PC-3 (cell line): ENCODE results near the gene BNIP3. TPM values are rescaled to one million over a fixed set of nuclear protein-coding genes. Genes with fewer than 3 reads are reported as not detected.

ENCODE experiments used
- ATAC-seq: fragments of 200-7000 bp; cut with Tn5 transposase; 2 replicates; pipeline ENCODE4 v1.9.1; 2020; ENCODE audit warnings: mild to moderate bottlenecking, moderate library complexity
- BruUV-seq: library from RNA; stranded (reverse); fragments of 400-500 nt; replicated peaks from 2 replicates; lab custom pipeline; 2021; lab: Mats Ljungman, UMichigan
- CTCF ChIA-PET: fragments of 300-600 bp; sonication (Branson Sonifier 250); formaldehyde crosslinking; loops from one replicate; lab custom pipeline; 2022; ENCODE audit warnings: antibody characterized with exemption; lab: Charles Lee
- POLR2A ChIA-PET: fragments of 300-600 bp; sonication (Branson Sonifier 250); formaldehyde crosslinking; loops from one replicate; lab custom pipeline; 2022; ENCODE audit warnings: antibody characterized with exemption; ENCODE audit not compliant: unreplicated experiment; lab: Charles Lee
- DNase-seq: peaks from one replicate; pipeline ENCODE4 v3.0.0-alpha.2; 2015
- H2AFZ ChIP-seq: fragments of 300-600 bp; sonication (generic); 2 replicates; pipeline ENCODE4 v1.6.0; 2016; ENCODE audit warnings: antibody characterized with exemption, low read length
- H3F3A ChIP-seq: fragments of 300-600 bp; sonication (generic); one replicate; pipeline ENCODE4 v1.6.0; 2017; ENCODE audit warnings: antibody characterized with exemption, low read length, control low read depth, mild to moderate bottlenecking; ENCODE audit not compliant: unreplicated experiment
- H3K27ac ChIP-seq: fragments of 300-600 bp; sonication (generic); 2 replicates; pipeline ENCODE4 v1.5.1; 2016; ENCODE audit warnings: mild to moderate bottlenecking, low read length
- H3K27me3 ChIP-seq: fragments of 300-600 bp; sonication (generic); 2 replicates; pipeline ENCODE4 v1.6.1; 2016; ENCODE audit warnings: low read length, mixed read lengths
- H3K36me3 ChIP-seq: fragments of 300-600 bp; sonication (generic); 2 replicates; pipeline ENCODE4 v1.6.1; 2016; ENCODE audit warnings: low read depth, mixed run types, low read length, mixed read lengths
- H3K4me1 ChIP-seq: fragments of 300-600 bp; sonication (generic); 2 replicates; pipeline ENCODE4 v1.5.1; 2016; ENCODE audit warnings: low read length; ENCODE audit not compliant: insufficient read depth
- H3K4me2 ChIP-seq: fragments of 300-600 bp; sonication (generic); 2 replicates; pipeline ENCODE4 v1.6.0; 2016; ENCODE audit warnings: low read length
- H3K4me3 ChIP-seq: fragments of 300-600 bp; sonication (generic); 2 replicates; pipeline ENCODE4 v1.5.1; 2016; ENCODE audit warnings: mild to moderate bottlenecking, low read length, mixed read lengths
- H3K79me2 ChIP-seq: fragments of 300-600 bp; sonication (generic); 2 replicates; pipeline ENCODE4 v1.6.1; 2017; ENCODE audit warnings: low read length, mixed read lengths
- H3K9ac ChIP-seq: fragments of 300-600 bp; sonication (generic); 2 replicates; pipeline ENCODE4 v1.6.0; 2016; ENCODE audit warnings: mild to moderate bottlenecking, low read length
- H3K9me2 ChIP-seq: fragments of 300-600 bp; sonication (generic); replicated peaks from 2 replicates; pipeline ENCODE4 v1.6.1; 2016; ENCODE audit warnings: mixed run types, low read length, mixed read lengths
- H3K9me3 ChIP-seq: fragments of 300-600 bp; sonication (generic); 2 replicates; pipeline ENCODE4 v1.6.1; 2016; ENCODE audit warnings: low read length, mixed read lengths
- H4K20me1 ChIP-seq: fragments of 300-600 bp; sonication (generic); 2 replicates; pipeline ENCODE4 v1.6.1; 2016; ENCODE audit warnings: low read length, mixed read lengths
- EZH2 ChIP-seq: fragments of 300-600 bp; sonication (generic); IDR thresholded peaks from one replicate; pipeline ENCODE4 v1.6.1; 2017; ENCODE audit warnings: antibody characterized with exemption, mild to moderate bottlenecking, low read length; ENCODE audit not compliant: unreplicated experiment
- EZH2phosphoT487 ChIP-seq: fragments of 300-600 bp; sonication (generic); IDR thresholded peaks from 2 replicates; pipeline ENCODE4 v1.6.1; 2018; ENCODE audit warnings: mild to moderate bottlenecking, antibody characterized with exemption, low read length, borderline replicate concordance
- intact Hi-C: fragments of 100-400 bp; cut with micrococcal nuclease; formaldehyde crosslinking; loops from 2 replicates; pipeline ENCODE4 v1.9.0; 2023
- total RNA-seq: library from RNA; depleted of rRNA; stranded (reverse); fragments of >200 nt; gene quantifications from 2 replicates; pipeline ENCODE4 v1.2.3, GENCODE V29; 2014
- TF ChIP-seq, protein P1 (sequence below): fragments of 300-600 bp; sonication (generic); conservative IDR thresholded peaks from 2 replicates; pipeline ENCODE4 v1.5.1; 2017; ENCODE audit warnings: antibody characterized with exemption, low read depth, mild to moderate bottlenecking, low read length

Gene BNIP3
- total RNA-seq, 1 experiment from 2014 or later = 225 TPM

DNA sequence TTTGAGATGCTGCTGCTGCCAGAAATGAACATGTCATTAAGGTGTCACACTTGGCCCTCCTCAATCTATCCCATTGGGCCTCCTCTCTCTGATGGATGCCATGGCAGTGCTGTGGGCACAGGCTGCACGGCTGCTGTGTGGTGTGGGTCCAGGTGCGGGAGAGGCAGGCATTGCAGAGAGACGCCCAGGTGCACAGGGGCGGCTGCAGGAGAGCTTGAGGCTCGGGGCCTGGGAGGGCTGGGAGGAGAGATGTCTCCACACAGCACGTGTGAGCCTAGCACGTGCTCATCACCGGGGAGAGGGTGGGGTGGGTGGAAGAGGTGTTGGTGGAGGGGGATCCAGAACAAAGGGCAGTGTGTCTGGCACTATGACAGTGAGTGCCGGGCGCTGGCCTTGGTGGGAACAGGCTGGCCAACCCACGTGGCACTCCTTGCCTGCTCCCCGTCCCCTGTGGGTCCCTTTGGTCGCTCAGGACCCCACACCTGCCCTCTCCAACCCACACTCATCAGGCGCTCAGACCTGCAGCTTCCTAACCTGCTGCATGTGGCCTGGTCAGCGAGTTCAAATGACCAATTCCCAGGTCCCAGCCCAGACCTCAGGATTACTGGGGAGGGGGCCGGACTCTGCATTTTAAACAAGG, 39.9 kb upstream of the BNIP3 start:
- H3K27ac ChIP-seq = no peak overlapping the region
- no peaks in the 10 kb centered on the region for H3K79me2 ChIP-seq
- TF ChIP-seq, protein P1, sequence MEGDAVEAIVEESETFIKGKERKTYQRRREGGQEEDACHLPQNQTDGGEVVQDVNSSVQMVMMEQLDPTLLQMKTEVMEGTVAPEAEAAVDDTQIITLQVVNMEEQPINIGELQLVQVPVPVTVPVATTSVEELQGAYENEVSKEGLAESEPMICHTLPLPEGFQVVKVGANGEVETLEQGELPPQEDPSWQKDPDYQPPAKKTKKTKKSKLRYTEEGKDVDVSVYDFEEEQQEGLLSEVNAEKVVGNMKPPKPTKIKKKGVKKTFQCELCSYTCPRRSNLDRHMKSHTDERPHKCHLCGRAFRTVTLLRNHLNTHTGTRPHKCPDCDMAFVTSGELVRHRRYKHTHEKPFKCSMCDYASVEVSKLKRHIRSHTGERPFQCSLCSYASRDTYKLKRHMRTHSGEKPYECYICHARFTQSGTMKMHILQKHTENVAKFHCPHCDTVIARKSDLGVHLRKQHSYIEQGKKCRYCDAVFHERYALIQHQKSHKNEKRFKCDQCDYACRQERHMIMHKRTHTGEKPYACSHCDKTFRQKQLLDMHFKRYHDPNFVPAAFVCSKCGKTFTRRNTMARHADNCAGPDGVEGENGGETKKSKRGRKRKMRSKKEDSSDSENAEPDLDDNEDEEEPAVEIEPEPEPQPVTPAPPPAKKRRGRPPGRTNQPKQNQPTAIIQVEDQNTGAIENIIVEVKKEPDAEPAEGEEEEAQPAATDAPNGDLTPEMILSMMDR = no peak
- TF ChIP-seq EZH2 = no peak
- no peak for TF ChIP-seq EZH2phosphoT487
- no peaks in the 10 kb centered on the region for H3F3A ChIP-seq
- H3K4me2 ChIP-seq = no peak overlapping the region
- H3K9ac ChIP-seq = no peak overlapping the region
- POLR2A ChIA-PET = no interaction called here
- no TSS peak for BruUV-seq
- H3K36me3 ChIP-seq = no peaks in the 10 kb centered on the region
- no peak overlapping the region for H3K4me3 ChIP-seq
- intact Hi-C loops = loop anchor here (5.0 kb wide), 1 partner anchor 39 kb away; the partner anchor contains the start of gene BNIP3
- H4K20me1 ChIP-seq = no peaks in the 10 kb centered on the region
- no peak for ATAC-seq
- 0 out of 2 replicates have a peak, but pooled peaks cover 5% of the 10 kb centered on the region for H3K4me1 ChIP-seq
- DNase-seq = no peak
- H3K9me2 ChIP-seq = no peaks in the 10 kb centered on the region
- H3K27me3 ChIP-seq = peaks cover 27% of the 10 kb centered on the region
- H3K9me3 ChIP-seq = no peaks in the 10 kb centered on the region
- CTCF ChIA-PET = no interaction called here
- H2AFZ ChIP-seq = no peak overlapping the region

DNA sequence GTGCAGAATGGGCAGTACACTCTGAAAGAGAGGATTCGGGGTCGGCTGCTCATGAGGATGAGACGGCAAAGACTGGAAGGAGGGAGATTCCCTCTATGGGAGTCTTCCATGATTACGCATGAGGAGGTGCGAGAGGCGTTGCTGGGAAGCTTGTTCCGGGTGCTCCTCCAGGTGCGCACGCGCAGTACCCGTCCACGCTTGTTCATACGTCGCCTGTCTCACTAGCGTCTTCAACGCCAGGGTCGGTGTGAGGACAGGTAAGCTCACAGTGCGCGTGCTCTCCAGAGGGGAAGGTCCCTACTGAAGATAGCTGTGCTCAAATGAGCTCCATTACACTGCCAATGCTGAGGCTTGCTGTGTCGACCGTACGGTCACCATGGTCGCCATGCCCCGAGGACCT, 39.3 kb upstream of the BNIP3 start:
- H3K79me2 ChIP-seq = no peaks in the 10 kb centered on the region
- POLR2A ChIA-PET = no interaction called here
- H4K20me1 ChIP-seq = no peaks in the 10 kb centered on the region
- no peak overlapping the region for H3K9ac ChIP-seq
- H3F3A ChIP-seq = no peaks in the 10 kb centered on the region
- no peak overlapping the region for H3K4me2 ChIP-seq
- TF ChIP-seq, protein P1 = no peak
- no peak for TF ChIP-seq EZH2
- TF ChIP-seq EZH2phosphoT487 = no peak
- no TSS peak for BruUV-seq
- no peaks in the 10 kb centered on the region for H3K9me3 ChIP-seq
- peaks cover 24% of the 10 kb centered on the region for H3K27me3 ChIP-seq
- 0 out of 2 replicates have a peak, but pooled peaks cover 5% of the 10 kb centered on the region for H3K4me1 ChIP-seq
- CTCF ChIA-PET = no interaction called here
- no peaks in the 10 kb centered on the region for H3K36me3 ChIP-seq
- H2AFZ ChIP-seq = no peak overlapping the region
- no peak overlapping the region for H3K27ac ChIP-seq
- DNase-seq = no peak
- no peak overlapping the region for H3K4me3 ChIP-seq
- H3K9me2 ChIP-seq = no peaks in the 10 kb centered on the region
- no peak for ATAC-seq
- intact Hi-C loops = loop anchor here (5.0 kb wide), 1 partner anchor 39 kb away; the partner anchor contains the start of gene BNIP3

DNA sequence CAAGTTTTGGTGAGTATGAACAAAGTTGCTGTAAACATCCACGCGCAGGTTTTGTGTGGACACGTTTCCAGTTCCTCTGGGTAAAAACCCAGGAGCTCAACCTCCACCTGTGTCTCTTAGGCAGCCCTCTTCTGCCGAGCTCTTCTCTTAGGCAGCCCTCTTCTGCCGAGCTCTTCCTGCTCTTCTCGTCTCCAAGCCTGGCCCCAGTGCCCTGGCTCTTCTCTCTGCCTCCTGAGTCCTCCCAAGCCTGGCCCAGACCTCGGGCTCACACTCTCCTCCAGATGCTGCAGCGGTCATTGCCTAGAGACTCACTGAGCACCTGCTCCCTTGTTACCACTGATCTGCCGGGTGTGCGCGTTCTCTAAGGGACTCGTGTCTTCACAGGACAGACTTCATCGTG, 38.7 kb upstream of the BNIP3 start:
- no peaks in the 10 kb centered on the region for H3K79me2 ChIP-seq
- H2AFZ ChIP-seq = no peak overlapping the region
- H4K20me1 ChIP-seq = no peaks in the 10 kb centered on the region
- no peaks in the 10 kb centered on the region for H3F3A ChIP-seq
- no peaks in the 10 kb centered on the region for H3K9me3 ChIP-seq
- POLR2A ChIA-PET = no interaction called here
- no peak for ATAC-seq
- no peak overlapping the region for H3K27ac ChIP-seq
- peaks cover 21% of the 10 kb centered on the region for H3K27me3 ChIP-seq
- H3K4me2 ChIP-seq = no peak overlapping the region
- no peaks in the 10 kb centered on the region for H3K9me2 ChIP-seq
- BruUV-seq = no TSS peak
- no peak overlapping the region for H3K9ac ChIP-seq
- H3K36me3 ChIP-seq = no peaks in the 10 kb centered on the region
- no peak overlapping the region for H3K4me3 ChIP-seq
- 0 out of 2 replicates have a peak, but pooled peaks cover 5% of the 10 kb centered on the region for H3K4me1 ChIP-seq
- TF ChIP-seq, protein P1 = no peak
- TF ChIP-seq EZH2phosphoT487 (no peak), EZH2 (no peak)
- intact Hi-C loops = loop anchor here (5.0 kb wide), 1 partner anchor 38 kb away; the partner anchor contains the start of gene BNIP3
- CTCF ChIA-PET = no interaction called here
- no peak for DNase-seq
